T-helper 2 cell treated with Interferon-gamma antibody and Interleukin-4, amounts not matched to agents 5 μg/mL and 100 μg/mL, for 36 hours (primary cell): ENCODE data around the gene C1orf116.

Source experiments
- DNase-seq: peaks from one replicate; pipeline ENCODE4 v3.0.0; 2021; ENCODE audit warnings: low spot score
- H3K27ac Mint-ChIP-seq: one replicate; pipeline ENCODE4 v1.8.0; 2021; ENCODE audit warnings: mild to moderate bottlenecking, mixed read lengths
- H3K27me3 Mint-ChIP-seq: one replicate; pipeline ENCODE4 v1.8.0; 2021; ENCODE audit warnings: low read depth, mixed read lengths
- H3K36me3 Mint-ChIP-seq: one replicate; pipeline ENCODE4 v1.8.0; 2021; ENCODE audit warnings: low read depth, mixed read lengths
- H3K4me1 Mint-ChIP-seq: one replicate; pipeline ENCODE4 v1.8.0; 2021; ENCODE audit warnings: low read depth, mixed read lengths
- H3K4me3 Mint-ChIP-seq: one replicate; pipeline ENCODE4 v1.8.0; 2022; ENCODE audit warnings: mild to moderate bottlenecking, moderate library complexity, mixed read lengths
- H3K9me3 Mint-ChIP-seq: one replicate; pipeline ENCODE4 v1.8.0; 2021; ENCODE audit warnings: mixed read lengths

Gene C1orf116

GRCh38 chr1:207035877-207036551 is 3.5 kb upstream of the C1orf116 start:
- no peaks in the 10 kb centered on the region for H3K36me3 Mint-ChIP-seq

GRCh38 chr1:207034998-207035397 is 2.4 kb upstream of the C1orf116 start:
- DNase-seq: no peak

More at GRCh38 chr1:207035877-207036551, 3.5 kb upstream of the C1orf116 start:
- H3K4me3 Mint-ChIP-seq: no peak overlapping the region
- H3K9me3 Mint-ChIP-seq: no peaks in the 10 kb centered on the region
- H3K4me1 Mint-ChIP-seq: no peaks in the 10 kb centered on the region
- peaks cover 40% of the 10 kb centered on the region for H3K27me3 Mint-ChIP-seq
- no peak for DNase-seq
- H3K27ac Mint-ChIP-seq: no peak overlapping the region

GRCh38 chr1:207034208-207034607 is 1.7 kb upstream of the C1orf116 start:
- no peak overlapping the region for H3K27ac Mint-ChIP-seq
- no peaks in the 10 kb centered on the region for H3K36me3 Mint-ChIP-seq
- no peak overlapping the region for H3K4me3 Mint-ChIP-seq
- no peaks in the 10 kb centered on the region for H3K4me1 Mint-ChIP-seq
- no peak for DNase-seq
- no peaks in the 10 kb centered on the region for H3K9me3 Mint-ChIP-seq
- H3K27me3 Mint-ChIP-seq: peaks cover 50% of the 10 kb centered on the region

More at GRCh38 chr1:207034998-207035397, 2.4 kb upstream of the C1orf116 start:
- Mint-ChIP-seq H3K4me3 (no peak overlapping the region), H3K9me3 (no peaks in the 10 kb centered on the region), H3K27me3 (peaks cover 47% of the 10 kb centered on the region), H3K27ac (no peak overlapping the region), H3K36me3 (no peaks in the 10 kb centered on the region), H3K4me1 (no peaks in the 10 kb centered on the region)

GRCh38 chr1:207033302-207033701 is 746 bp upstream of the C1orf116 start:
- Mint-ChIP-seq H3K27ac (no peak overlapping the region), H3K36me3 (no peaks in the 10 kb centered on the region), H3K4me1 (no peaks in the 10 kb centered on the region), H3K27me3 (peaks cover 58% of the 10 kb centered on the region), H3K9me3 (no peaks in the 10 kb centered on the region), H3K4me3 (no peak overlapping the region)
- no peak for DNase-seq

GRCh38 chr1:207031632-207032264 is 808 bp downstream of the C1orf116 start:
- Mint-ChIP-seq H3K27ac (no peak overlapping the region), H3K4me3 (no peak overlapping the region), H3K27me3 (peaks cover 65% of the 10 kb centered on the region), H3K9me3 (no peaks in the 10 kb centered on the region), H3K36me3 (no peaks in the 10 kb centered on the region), H3K4me1 (no peaks in the 10 kb centered on the region)
- DNase-seq: no peak

GRCh38 chr1:207031016-207031415 is 1.5 kb downstream of the C1orf116 start:
- DNase-seq: no peak
- H3K36me3 Mint-ChIP-seq: no peaks in the 10 kb centered on the region
- no peak overlapping the region for H3K27ac Mint-ChIP-seq
- no peaks in the 10 kb centered on the region for H3K9me3 Mint-ChIP-seq
- H3K4me1 Mint-ChIP-seq: no peaks in the 10 kb centered on the region
- no peak overlapping the region for H3K4me3 Mint-ChIP-seq
- H3K27me3 Mint-ChIP-seq: peaks cover 68% of the 10 kb centered on the region

GRCh38 chr1:207030522-207031009 is 2.0 kb downstream of the C1orf116 start:
- Mint-ChIP-seq H3K36me3 (no peaks in the 10 kb centered on the region), H3K9me3 (no peaks in the 10 kb centered on the region), H3K27ac (no peak overlapping the region), H3K27me3 (peaks cover 67% of the 10 kb centered on the region), H3K4me3 (no peak overlapping the region), H3K4me1 (no peaks in the 10 kb centered on the region)
- DNase-seq: no peak

GRCh38 chr1:207029701-207030521 is 2.6 kb downstream of the C1orf116 start:
- Mint-ChIP-seq H3K9me3 (no peaks in the 10 kb centered on the region), H3K4me3 (no peak overlapping the region), H3K27me3 (peaks cover 66% of the 10 kb centered on the region), H3K4me1 (no peaks in the 10 kb centered on the region), H3K36me3 (no peaks in the 10 kb centered on the region), H3K27ac (no peak overlapping the region)
- no peak for DNase-seq

GRCh38 chr1:207028884-207029650 is 3.5 kb downstream of the C1orf116 start:
- Mint-ChIP-seq H3K4me1 (no peaks in the 10 kb centered on the region), H3K4me3 (no peak overlapping the region), H3K27ac (no peak overlapping the region), H3K9me3 (no peaks in the 10 kb centered on the region), H3K27me3 (peaks cover 67% of the 10 kb centered on the region), H3K36me3 (no peaks in the 10 kb centered on the region)
- no peak for DNase-seq

- H3K36me3 Mint-ChIP-seq: no peaks in the 10 kb centered on the region
- H3K27ac Mint-ChIP-seq: no peak overlapping the region
- H3K4me3 Mint-ChIP-seq: no peak overlapping the region
- no peaks in the 10 kb centered on the region for H3K9me3 Mint-ChIP-seq
- peaks cover 56% of the 10 kb centered on the region for H3K27me3 Mint-ChIP-seq
- H3K4me1 Mint-ChIP-seq: no peaks in the 10 kb centered on the region
- no peak for DNase-seq
Measured at GRCh38 chr1:207027921-207028320, 4.6 kb downstream of the C1orf116 start.

- Mint-ChIP-seq H3K9me3 (no peaks in the 10 kb centered on the region), H3K27ac (no peak overlapping the region), H3K36me3 (no peaks in the 10 kb centered on the region), H3K4me1 (no peaks in the 10 kb centered on the region), H3K27me3 (peaks cover 51% of the 10 kb centered on the region), H3K4me3 (no peak overlapping the region)
- DNase-seq: no peak
Measured at GRCh38 chr1:207027206-207027777, 5.3 kb downstream of the C1orf116 start.

- DNase-seq: no peak
- Mint-ChIP-seq H3K4me3 (no peak overlapping the region), H3K27me3 (peaks cover 39% of the 10 kb centered on the region), H3K36me3 (no peaks in the 10 kb centered on the region), H3K4me1 (no peaks in the 10 kb centered on the region), H3K27ac (no peak overlapping the region), H3K9me3 (no peaks in the 10 kb centered on the region)
Measured at GRCh38 chr1:207026104-207026534, 6.4 kb downstream of the C1orf116 start.

- Mint-ChIP-seq H3K4me3 (no peak overlapping the region), H3K9me3 (no peaks in the 10 kb centered on the region), H3K4me1 (no peaks in the 10 kb centered on the region), H3K27me3 (peaks cover 31% of the 10 kb centered on the region), H3K27ac (no peak overlapping the region), H3K36me3 (no peaks in the 10 kb centered on the region)
- no peak for DNase-seq
Measured at GRCh38 chr1:207025146-207025880, 7.2 kb downstream of the C1orf116 start.
